ENCODE results near the gene DNAAF8.

DNAAF8 gene

GRCh38 chr16:4785758-4786433 is 51.6 kb downstream of the DNAAF8 start:
- no peak for DNase-seq

- no peak for DNase-seq
Observed at GRCh38 chr16:4787068-4787467, 52.7 kb downstream of the DNAAF8 start.

GRCh38 chr16:4787627-4788482 is 53.5 kb downstream of the DNAAF8 start, which contains the start of gene SEPTIN12:
TSS of gene SEPTIN12 (minus strand) at chr16:4788345. CDS start at chr16:4787645, 700 bp downstream.
- DNase-seq, result no peak

- no peak for DNase-seq
Observed at GRCh38 chr16:4788489-4788889, 54.2 kb downstream of the DNAAF8 start.

- DNase-seq, result no peak
Observed at GRCh38 chr16:4788910-4789309, 54.6 kb downstream of the DNAAF8 start.

- DNase-seq, result no peak
Observed at GRCh38 chr16:4790261-4790660, 55.9 kb downstream of the DNAAF8 start.

- DNase-seq, result no peak
Observed at GRCh38 chr16:4790871-4791270, 56.5 kb downstream of the DNAAF8 start.

- DNase-seq, result no peak
Observed at GRCh38 chr16:4792951-4793513, 58.7 kb downstream of the DNAAF8 start.

GRCh38 chr16:4795181-4795827 is 61.0 kb downstream of the DNAAF8 start, which contains the start of gene SMIM22:
TSS of gene SMIM22 (plus strand) at chr16:4795369. CDS start at chr16:4795735, 366 bp downstream.
- no peak for DNase-seq

GRCh38 chr16:4795828-4796572 is 61.7 kb downstream of the DNAAF8 start:
- DNase-seq, result no peak

- no peak for DNase-seq
Observed at GRCh38 chr16:4796982-4797804, 62.9 kb downstream of the DNAAF8 start.

- DNase-seq, result no peak
Observed at GRCh38 chr16:4797805-4798252, 63.5 kb downstream of the DNAAF8 start.

- no peak for DNase-seq
Observed at GRCh38 chr16:4798456-4798855, 64.1 kb downstream of the DNAAF8 start.

All from suppressor macrophage treated with lipopolysaccharide for 4 hours (primary cell).